ENCODE results near the gene LCN12.

Gene LCN12

GRCh38 chr9:136921307-136921706, 30.8 kb upstream of the LCN12 start:
- H3K4me3 ChIP-seq (ENCODE audit: low read depth, low read length) = no peak overlapping the region
- TF ChIP-seq CTCF (IDR thresholded peaks at IDR 0.05; ENCODE audit: low read depth, low read length) = no peak

DNA sequence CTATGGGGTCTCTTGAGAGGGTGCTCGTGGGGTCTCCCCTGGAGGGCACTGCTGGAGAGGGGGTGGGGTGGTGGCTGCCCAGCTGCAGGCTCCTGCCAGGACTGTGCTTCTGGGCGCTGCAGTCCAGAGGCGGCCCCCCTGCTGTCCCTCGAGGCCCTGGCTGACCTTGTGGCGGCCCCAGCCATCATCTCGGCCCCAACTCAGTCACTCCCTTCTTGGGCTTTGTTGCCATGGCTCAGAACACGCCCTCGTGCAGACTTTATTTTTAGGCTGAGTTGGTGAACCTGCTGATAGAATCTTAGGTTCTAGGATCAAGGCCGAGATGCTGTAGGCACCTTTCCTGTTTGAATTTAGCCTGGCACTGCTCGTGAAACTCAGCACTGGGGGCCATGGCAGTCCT, 30.4 kb upstream of the LCN12 start:
- H3K4me3 ChIP-seq (ENCODE audit: low read depth, low read length) = no peak overlapping the region
- TF ChIP-seq CTCF (IDR thresholded peaks at IDR 0.05; ENCODE audit: low read depth, low read length) = no peak

GRCh38 chr9:136922540-136922939, 29.5 kb upstream of the LCN12 start:
- H3K4me3 ChIP-seq (ENCODE audit: low read depth, low read length) = no peak overlapping the region
- TF ChIP-seq CTCF (IDR thresholded peaks at IDR 0.05; ENCODE audit: low read depth, low read length) = no peak

DNA sequence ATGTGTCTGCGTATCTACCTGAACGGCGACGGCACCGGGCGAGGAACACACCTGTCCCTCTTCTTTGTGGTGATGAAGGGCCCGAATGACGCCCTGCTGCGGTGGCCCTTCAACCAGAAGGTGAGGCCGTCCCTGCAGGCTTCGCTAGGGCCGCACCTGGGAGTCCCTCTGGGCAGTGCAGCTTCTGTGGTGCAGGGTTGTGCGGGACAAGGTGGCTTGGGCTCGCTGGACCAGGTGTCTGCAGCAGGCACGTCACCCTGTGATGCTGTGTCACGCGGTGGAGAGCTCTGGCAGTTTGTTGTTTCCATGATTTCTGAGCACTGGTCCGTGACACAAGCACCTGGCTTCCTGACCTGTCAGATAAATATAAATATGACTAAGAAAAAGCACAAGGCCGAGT, 28.2 kb upstream of the LCN12 start:
- TF ChIP-seq CTCF (IDR thresholded peaks at IDR 0.05; ENCODE audit: low read depth, low read length) = no peak
- H3K4me3 ChIP-seq (ENCODE audit: low read depth, low read length) = no peak overlapping the region

- TF ChIP-seq CTCF (IDR thresholded peaks at IDR 0.05; ENCODE audit: low read depth, low read length) = no peak
- no peak overlapping the region for H3K4me3 ChIP-seq (ENCODE audit: low read depth, low read length)
These were observed 26.5 kb upstream of the LCN12 start for GRCh38 chr9:136925414-136926153.

DNA sequence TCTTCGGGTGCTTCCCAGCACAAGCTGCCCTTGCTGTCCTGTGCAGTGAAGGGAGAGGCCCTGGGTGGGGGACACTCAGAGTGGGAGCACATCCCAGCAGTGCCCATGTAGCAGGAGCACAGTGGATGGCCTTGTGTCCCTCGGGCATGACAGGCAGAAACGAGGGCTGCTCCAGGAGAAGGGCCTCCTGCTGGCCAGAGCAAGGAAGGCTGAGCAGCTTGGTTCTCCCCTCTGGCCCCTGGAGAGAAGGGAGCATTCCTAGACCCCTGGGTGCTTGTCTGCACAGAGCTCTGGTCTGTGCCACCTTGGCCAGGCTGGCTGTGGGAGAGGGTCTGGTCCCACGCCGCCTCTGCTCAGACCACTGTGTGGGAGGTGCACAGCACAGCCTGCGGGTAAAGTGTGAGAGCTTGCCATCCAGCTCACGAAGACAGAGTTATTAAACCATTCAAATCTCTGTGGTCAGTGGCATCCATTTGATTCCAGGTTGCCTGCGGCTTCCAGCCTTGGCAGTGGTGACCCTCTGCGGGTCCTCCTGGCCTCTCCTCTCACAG, 25.8 kb upstream of the LCN12 start:
- no peak overlapping the region for H3K4me3 ChIP-seq (ENCODE audit: low read depth, low read length)
- 0 out of 2 replicates have a peak, but pooled peaks have one; percentile 6 for TF ChIP-seq CTCF (IDR thresholded peaks at IDR 0.05; ENCODE audit: low read depth, low read length)

GRCh38 chr9:136926749-136927148, 25.3 kb upstream of the LCN12 start:
- TF ChIP-seq CTCF (IDR thresholded peaks at IDR 0.05; ENCODE audit: low read depth, low read length) = no peak
- H3K4me3 ChIP-seq (ENCODE audit: low read depth, low read length) = no peak overlapping the region
